ENCODE results near the gene CFAP74. TPM values are rescaled to one million over a fixed set of nuclear protein-coding genes. Genes with fewer than 3 reads are reported as not detected.

The CFAP74 gene
- total and polyA plus RNA-seq, 2 donors (not counting 3 experiments of a cell fraction or from before 2014, with no cell fraction given), result not detected

DNA sequence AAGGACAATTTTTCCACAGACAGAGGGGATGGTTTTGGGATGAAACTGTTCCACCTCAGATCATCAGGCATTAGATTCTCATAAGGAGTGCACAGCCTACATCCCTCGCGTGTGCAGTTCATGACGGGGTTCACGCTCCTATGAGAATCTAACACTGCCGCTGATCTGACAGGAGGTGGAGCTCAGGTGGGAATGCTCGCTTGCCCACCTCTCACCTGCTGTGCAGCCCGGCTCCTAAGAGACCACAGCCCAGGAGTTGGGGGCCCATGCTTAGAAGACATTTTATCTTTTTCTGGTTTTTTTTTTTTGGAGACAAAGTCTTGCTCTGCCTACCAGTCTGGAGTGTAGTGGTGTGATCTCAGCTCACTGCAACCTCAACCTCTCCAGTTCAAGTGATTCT lies 128.7 kb downstream of the CFAP74 start:
- Histone ChIP-seq H3K9me1 (replicated peaks; ENCODE audit: control insufficient read depth, extremely low read depth, insufficient read depth, low read length) (no peaks in the 10 kb centered on the region), H2AFZ (ENCODE audit: low read depth, low read length) (no peak overlapping the region), H3K4me3 (replicated peaks in 1 of 3; ENCODE audit: insufficient read depth in 1 of 3, low read depth in 1 of 3, low read length in 3 of 3) (no peak overlapping the region), H3K9ac (replicated peaks; ENCODE audit: extremely low read depth, insufficient read depth, low read length) (no peak overlapping the region), H3K36me3 (ENCODE audit: control insufficient read depth in 2 of 2, extremely low read depth in 1 of 2, insufficient read depth in 2 of 2, low read length in 2 of 2) (peaks cover 6 to 13% of the 10 kb centered on the region in 2 experiments), H3K4me1 (ENCODE audit: control insufficient read depth, extremely low read depth, insufficient read depth, low read length) (no peaks in the 10 kb centered on the region), H4K20me1 (replicated peaks; ENCODE audit: control insufficient read depth, extremely low read depth, insufficient read depth, low read length) (peaks cover 19% of the 10 kb centered on the region), H3K9me3 (replicated peaks; ENCODE audit: control insufficient read depth, insufficient read depth, low read length) (no peaks in the 10 kb centered on the region), H3K79me2 (ENCODE audit: control insufficient read depth, insufficient read depth, low read length) (peaks cover 99% of the 10 kb centered on the region), H3K4me2 (ENCODE audit: insufficient read depth, low read length) (no peak overlapping the region), H3K27ac (ENCODE audit: insufficient read depth, low read depth, low read length) (no peak overlapping the region), H3K27me3 (ENCODE audit: control insufficient read depth in 2 of 2, insufficient read depth in 2 of 2, low read length in 2 of 2) (no peaks in the 10 kb centered on the region)
- no TSS peak for BruUV-seq (replicated peaks)
- intact Hi-C loops (cut with micrococcal nuclease), result no loop called here
- TF ChIP-seq FOS (IDR thresholded peaks at IDR 0.05; ENCODE audit: borderline replicate concordance, insufficient read depth, low read length), result no peak
- no peak for TF ChIP-seq MYC (IDR thresholded peaks at IDR 0.05; ENCODE audit: low read depth, low read length)
- no peak for TF ChIP-seq EZH2 (IDR thresholded peaks at IDR 0.05; ENCODE audit: borderline replicate concordance, low read depth, low read length, severe bottlenecking)
- no peak for TF ChIP-seq POLR2AphosphoS5 (IDR thresholded peaks at IDR 0.05; ENCODE audit: insufficient read depth, low read depth, low read length)
- no peak for TF ChIP-seq POLR2A (IDR thresholded peaks at IDR 0.05; ENCODE audit: low read depth, low read length)
- TF ChIP-seq, protein P1, sequence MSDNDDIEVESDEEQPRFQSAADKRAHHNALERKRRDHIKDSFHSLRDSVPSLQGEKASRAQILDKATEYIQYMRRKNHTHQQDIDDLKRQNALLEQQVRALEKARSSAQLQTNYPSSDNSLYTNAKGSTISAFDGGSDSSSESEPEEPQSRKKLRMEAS (IDR thresholded peaks at IDR 0.05; ENCODE audit: insufficient read depth, insufficient read length), result no peak
- TF ChIP-seq, protein P2, sequence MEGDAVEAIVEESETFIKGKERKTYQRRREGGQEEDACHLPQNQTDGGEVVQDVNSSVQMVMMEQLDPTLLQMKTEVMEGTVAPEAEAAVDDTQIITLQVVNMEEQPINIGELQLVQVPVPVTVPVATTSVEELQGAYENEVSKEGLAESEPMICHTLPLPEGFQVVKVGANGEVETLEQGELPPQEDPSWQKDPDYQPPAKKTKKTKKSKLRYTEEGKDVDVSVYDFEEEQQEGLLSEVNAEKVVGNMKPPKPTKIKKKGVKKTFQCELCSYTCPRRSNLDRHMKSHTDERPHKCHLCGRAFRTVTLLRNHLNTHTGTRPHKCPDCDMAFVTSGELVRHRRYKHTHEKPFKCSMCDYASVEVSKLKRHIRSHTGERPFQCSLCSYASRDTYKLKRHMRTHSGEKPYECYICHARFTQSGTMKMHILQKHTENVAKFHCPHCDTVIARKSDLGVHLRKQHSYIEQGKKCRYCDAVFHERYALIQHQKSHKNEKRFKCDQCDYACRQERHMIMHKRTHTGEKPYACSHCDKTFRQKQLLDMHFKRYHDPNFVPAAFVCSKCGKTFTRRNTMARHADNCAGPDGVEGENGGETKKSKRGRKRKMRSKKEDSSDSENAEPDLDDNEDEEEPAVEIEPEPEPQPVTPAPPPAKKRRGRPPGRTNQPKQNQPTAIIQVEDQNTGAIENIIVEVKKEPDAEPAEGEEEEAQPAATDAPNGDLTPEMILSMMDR (IDR thresholded peaks at IDR 0.05; ENCODE audit: extremely low read depth in 1 of 2, insufficient read depth in 1 of 2, low read depth in 1 of 2, low read length in 2 of 2), result no peak
- TF ChIP-seq JUN (IDR thresholded peaks at IDR 0.05; ENCODE audit: borderline replicate concordance, insufficient read depth, insufficient read length, low read depth), result no peak
- TF ChIP-seq GATA2 (IDR thresholded peaks at IDR 0.05; ENCODE audit: insufficient read depth, insufficient read length, low read depth, low read length), result no peak
- dilution Hi-C loops (cut with MboI; ENCODE audit: extremely low pct_ligation_motif_present, low sequenced_read_pairs), result no loop called here
- CTCF ChIA-PET, result interaction anchor here (2.9 kb wide), 1 partner anchor 16 kb away, joined by 9 read pairs; no protein-coding TSS in a partner anchor
- DNase-seq (ENCODE audit: low read depth, low spot score) (no peak), FAIRE-seq (no peak)
- POLR2A ChIA-PET, result no interaction called here

All from endothelial cell of umbilical vein (primary cell).